Measurements from ENCODE around the gene C2orf15. TPM values are rescaled to one million over a fixed set of nuclear protein-coding genes. Genes with fewer than 3 reads are reported as not detected.
"Not testable (repeated sequence)": the region's sequence is repeated elsewhere in the genome, so short reads cannot be mapped to it uniquely, and the experiment has no call there.

Gene C2orf15
- total and polyA plus RNA-seq, 4 donors = 0.24 to 0.65 (median 0.29) TPM

DNA sequence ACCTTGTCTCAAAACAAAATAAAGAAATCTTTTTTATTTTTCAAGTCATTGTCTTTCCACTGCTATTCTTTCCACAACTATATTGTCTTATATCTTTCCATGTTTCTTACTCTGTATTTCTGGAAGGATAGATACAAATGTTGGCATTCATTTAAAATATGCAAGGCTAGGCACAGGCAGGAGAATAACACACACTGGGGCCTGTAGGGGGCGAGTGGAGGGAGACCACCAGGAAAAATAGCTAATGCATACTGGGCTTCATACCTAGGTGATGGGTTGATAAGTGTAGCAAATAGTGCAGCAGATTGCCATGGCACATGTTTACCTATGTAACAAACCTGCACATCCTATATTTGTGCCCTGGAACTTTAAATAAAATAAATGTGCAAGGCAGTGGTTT, 49.0 kb downstream of the C2orf15 start (continued):
- TF ChIP-seq, protein P1, sequence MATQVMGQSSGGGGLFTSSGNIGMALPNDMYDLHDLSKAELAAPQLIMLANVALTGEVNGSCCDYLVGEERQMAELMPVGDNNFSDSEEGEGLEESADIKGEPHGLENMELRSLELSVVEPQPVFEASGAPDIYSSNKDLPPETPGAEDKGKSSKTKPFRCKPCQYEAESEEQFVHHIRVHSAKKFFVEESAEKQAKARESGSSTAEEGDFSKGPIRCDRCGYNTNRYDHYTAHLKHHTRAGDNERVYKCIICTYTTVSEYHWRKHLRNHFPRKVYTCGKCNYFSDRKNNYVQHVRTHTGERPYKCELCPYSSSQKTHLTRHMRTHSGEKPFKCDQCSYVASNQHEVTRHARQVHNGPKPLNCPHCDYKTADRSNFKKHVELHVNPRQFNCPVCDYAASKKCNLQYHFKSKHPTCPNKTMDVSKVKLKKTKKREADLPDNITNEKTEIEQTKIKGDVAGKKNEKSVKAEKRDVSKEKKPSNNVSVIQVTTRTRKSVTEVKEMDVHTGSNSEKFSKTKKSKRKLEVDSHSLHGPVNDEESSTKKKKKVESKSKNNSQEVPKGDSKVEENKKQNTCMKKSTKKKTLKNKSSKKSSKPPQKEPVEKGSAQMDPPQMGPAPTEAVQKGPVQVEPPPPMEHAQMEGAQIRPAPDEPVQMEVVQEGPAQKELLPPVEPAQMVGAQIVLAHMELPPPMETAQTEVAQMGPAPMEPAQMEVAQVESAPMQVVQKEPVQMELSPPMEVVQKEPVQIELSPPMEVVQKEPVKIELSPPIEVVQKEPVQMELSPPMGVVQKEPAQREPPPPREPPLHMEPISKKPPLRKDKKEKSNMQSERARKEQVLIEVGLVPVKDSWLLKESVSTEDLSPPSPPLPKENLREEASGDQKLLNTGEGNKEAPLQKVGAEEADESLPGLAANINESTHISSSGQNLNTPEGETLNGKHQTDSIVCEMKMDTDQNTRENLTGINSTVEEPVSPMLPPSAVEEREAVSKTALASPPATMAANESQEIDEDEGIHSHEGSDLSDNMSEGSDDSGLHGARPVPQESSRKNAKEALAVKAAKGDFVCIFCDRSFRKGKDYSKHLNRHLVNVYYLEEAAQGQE (IDR thresholded peaks at IDR 0.05) = no peak
- TF ChIP-seq RAD21 (IDR thresholded peaks at IDR 0.05) (no peak), GABPA (IDR thresholded peaks at IDR 0.05 in 1 of 2, conservative IDR thresholded peaks at IDR 0.05 in 1 of 2) (no peak)

DNA sequence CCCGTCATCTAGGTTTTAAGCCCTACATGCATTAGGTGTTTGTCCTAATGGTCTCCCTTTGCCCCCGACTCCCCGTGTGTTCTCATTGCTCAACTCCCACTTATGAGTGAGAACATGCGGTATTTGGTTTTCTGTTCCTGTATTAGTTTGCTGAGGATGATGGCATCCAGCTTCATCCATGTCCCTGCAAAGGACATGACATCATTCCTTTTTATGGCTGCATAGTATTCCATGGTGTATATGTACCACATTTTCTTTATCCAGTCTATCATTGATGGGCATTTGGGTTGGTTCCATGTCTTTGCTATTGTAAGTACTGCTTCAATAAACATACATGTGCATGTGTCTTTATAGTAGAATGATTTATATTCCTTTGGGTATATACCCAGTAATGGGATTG, 50.9 kb downstream of the C2orf15 start:
- H3K4me1 ChIP-seq (ENCODE audit: control insufficient read depth in 4 of 4, insufficient read depth in 4 of 4, low read length in 3 of 4); H3K9me3 ChIP-seq (ENCODE audit: control insufficient read depth in 4 of 4, low read length in 3 of 4); H3K9ac ChIP-seq (ENCODE audit: low read depth in 1 of 2, low read length in 2 of 2); H3K27ac ChIP-seq (ENCODE audit: low read depth in 1 of 2, low read length in 2 of 2); H3K27me3 ChIP-seq (ENCODE audit: control insufficient read depth in 4 of 4, insufficient read depth in 4 of 4, low read length in 3 of 4); H3K4me3 ChIP-seq (ENCODE audit: low read depth in 1 of 3, low read length in 3 of 3); DNase-seq (ENCODE audit: low spot score): not testable (repeated sequence)
- WGBS = 98% methylated on average over 4 of the region's 4 CpGs
- peaks cover 5 to 43% (median 23%) of the 10 kb centered on the region in 4 donors for H3K36me3 ChIP-seq (ENCODE audit: control insufficient read depth in 4 of 4, insufficient read depth in 3 of 4, low read depth in 1 of 4, low read length in 3 of 4)

DNA sequence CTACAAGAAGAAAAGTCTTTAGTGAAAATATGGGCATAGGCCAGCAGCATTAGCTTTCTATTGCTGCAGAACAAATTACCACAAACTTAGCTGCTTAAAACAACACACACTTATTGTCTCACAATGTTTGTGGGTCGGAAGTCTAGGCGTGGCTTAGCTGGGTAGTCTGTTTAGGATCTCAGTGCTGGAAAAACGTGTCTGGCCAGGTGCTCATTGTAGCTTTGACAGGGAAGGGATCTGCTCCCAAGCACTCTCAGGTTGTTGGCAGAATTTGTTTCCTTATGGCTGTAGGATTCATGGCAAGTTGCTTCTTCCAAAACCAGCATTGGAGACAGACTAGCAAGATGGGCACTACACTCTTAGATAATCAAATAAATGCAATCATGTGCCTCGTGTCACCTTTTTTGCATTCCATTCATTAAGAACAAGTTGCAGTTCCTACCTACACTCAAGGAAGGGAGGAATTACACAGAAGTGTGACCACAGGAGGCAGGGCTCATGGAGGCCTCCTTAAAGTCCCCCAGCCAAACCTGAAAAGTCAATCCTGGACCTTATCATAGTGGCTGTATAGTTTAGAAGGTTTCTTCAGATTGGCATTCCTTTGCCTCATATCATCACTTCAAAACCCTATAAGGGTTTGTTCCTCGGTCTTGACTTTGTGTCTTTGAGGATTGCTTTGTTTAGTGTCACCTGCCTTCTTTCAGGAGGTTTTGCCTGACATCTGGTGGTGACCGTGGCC, 56.8 kb downstream of the C2orf15 start:
- no peak for DNase-seq (ENCODE audit: low spot score)
- Histone ChIP-seq H3K27me3 (ENCODE audit: control insufficient read depth in 4 of 4, insufficient read depth in 4 of 4, low read length in 3 of 4) (no peaks in the 10 kb centered on the region), H3K4me1 (ENCODE audit: control insufficient read depth in 4 of 4, insufficient read depth in 4 of 4, low read length in 3 of 4) (no peaks in the 10 kb centered on the region), H3K9ac (ENCODE audit: low read depth in 1 of 2, low read length in 2 of 2) (no peak overlapping the region), H3K9me3 (ENCODE audit: control insufficient read depth in 4 of 4, low read length in 3 of 4) (no peaks in the 10 kb centered on the region), H3K4me3 (ENCODE audit: low read depth in 1 of 3, low read length in 3 of 3) (no peak overlapping the region), H3K36me3 (ENCODE audit: control insufficient read depth in 4 of 4, insufficient read depth in 3 of 4, low read depth in 1 of 4, low read length in 3 of 4) (peaks cover 5 to 30% (median 19%) of the 10 kb centered on the region in 4 donors), H3K27ac (ENCODE audit: low read depth in 1 of 2, low read length in 2 of 2) (no peak overlapping the region)
- 92% methylated on average over 6 of the region's 6 CpGs for WGBS
- TF ChIP-seq, protein P2, sequence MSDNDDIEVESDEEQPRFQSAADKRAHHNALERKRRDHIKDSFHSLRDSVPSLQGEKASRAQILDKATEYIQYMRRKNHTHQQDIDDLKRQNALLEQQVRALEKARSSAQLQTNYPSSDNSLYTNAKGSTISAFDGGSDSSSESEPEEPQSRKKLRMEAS (IDR thresholded peaks at IDR 0.05) = no peak
- TF ChIP-seq EGR1 (IDR thresholded peaks at IDR 0.05; ENCODE audit: low read depth in 2 of 2) (no peak), FOXA2 (IDR thresholded peaks at IDR 0.05) (no peak), RAD21 (IDR thresholded peaks at IDR 0.05) (no peak), GABPA (IDR thresholded peaks at IDR 0.05 in 1 of 2, conservative IDR thresholded peaks at IDR 0.05 in 1 of 2) (no peak), NR2F2 (IDR thresholded peaks at IDR 0.05) (no peak), FOXA1 (IDR thresholded peaks at IDR 0.05) (no peak), SP1 (IDR thresholded peaks at IDR 0.05) (no peak), YY1 (IDR thresholded peaks at IDR 0.05) (no peak), HNF4G (IDR thresholded peaks at IDR 0.05) (no peak), TAF1 (conservative IDR thresholded peaks at IDR 0.05) (no peak), JUND (IDR thresholded peaks at IDR 0.05) (no peak)
- TF ChIP-seq, protein P3, sequence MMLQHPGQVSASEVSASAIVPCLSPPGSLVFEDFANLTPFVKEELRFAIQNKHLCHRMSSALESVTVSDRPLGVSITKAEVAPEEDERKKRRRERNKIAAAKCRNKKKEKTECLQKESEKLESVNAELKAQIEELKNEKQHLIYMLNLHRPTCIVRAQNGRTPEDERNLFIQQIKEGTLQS (IDR thresholded peaks at IDR 0.05) = no peak
- TF ChIP-seq, protein P4, sequence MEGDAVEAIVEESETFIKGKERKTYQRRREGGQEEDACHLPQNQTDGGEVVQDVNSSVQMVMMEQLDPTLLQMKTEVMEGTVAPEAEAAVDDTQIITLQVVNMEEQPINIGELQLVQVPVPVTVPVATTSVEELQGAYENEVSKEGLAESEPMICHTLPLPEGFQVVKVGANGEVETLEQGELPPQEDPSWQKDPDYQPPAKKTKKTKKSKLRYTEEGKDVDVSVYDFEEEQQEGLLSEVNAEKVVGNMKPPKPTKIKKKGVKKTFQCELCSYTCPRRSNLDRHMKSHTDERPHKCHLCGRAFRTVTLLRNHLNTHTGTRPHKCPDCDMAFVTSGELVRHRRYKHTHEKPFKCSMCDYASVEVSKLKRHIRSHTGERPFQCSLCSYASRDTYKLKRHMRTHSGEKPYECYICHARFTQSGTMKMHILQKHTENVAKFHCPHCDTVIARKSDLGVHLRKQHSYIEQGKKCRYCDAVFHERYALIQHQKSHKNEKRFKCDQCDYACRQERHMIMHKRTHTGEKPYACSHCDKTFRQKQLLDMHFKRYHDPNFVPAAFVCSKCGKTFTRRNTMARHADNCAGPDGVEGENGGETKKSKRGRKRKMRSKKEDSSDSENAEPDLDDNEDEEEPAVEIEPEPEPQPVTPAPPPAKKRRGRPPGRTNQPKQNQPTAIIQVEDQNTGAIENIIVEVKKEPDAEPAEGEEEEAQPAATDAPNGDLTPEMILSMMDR (IDR thresholded peaks at IDR 0.05; ENCODE audit: low read depth, low read length, missing input control) = no peak
- TF ChIP-seq, protein P5, sequence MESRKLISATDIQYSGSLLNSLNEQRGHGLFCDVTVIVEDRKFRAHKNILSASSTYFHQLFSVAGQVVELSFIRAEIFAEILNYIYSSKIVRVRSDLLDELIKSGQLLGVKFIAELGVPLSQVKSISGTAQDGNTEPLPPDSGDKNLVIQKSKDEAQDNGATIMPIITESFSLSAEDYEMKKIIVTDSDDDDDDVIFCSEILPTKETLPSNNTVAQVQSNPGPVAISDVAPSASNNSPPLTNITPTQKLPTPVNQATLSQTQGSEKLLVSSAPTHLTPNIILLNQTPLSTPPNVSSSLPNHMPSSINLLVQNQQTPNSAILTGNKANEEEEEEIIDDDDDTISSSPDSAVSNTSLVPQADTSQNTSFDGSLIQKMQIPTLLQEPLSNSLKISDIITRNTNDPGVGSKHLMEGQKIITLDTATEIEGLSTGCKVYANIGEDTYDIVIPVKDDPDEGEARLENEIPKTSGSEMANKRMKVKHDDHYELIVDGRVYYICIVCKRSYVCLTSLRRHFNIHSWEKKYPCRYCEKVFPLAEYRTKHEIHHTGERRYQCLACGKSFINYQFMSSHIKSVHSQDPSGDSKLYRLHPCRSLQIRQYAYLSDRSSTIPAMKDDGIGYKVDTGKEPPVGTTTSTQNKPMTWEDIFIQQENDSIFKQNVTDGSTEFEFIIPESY (IDR thresholded peaks at IDR 0.05) = no peak

Measured in liver (tissue), 9 donors.